RPMI8226 (cell line): ENCODE results near the gene CSNK1G1.
"Not testable (repeated sequence)": the region's sequence is repeated elsewhere in the genome, so short reads cannot be mapped to it uniquely, and the experiment has no call there.

Source experiments
- DNase-seq: peaks from one replicate; pipeline ENCODE4 v3.0.0-alpha.2; 2015

The CSNK1G1 gene

DNA sequence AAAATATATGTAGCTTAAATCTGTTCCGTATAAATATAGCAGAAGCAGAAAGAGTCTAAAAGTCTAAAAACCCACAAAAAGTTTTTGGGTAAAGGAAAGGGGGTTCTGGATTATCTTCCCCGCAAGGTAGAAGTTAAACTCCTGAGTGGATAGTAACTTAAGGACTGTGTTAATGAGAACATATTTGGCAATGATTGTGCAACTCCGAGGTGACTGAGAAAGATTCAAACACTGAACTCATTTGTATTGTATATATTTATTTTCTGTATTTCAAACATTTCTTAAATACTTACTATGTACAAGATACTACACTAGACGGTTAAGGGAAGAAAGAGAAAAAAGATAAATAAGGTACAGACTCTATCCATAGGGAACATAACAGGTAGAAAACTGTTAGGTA lies 120.4 kb downstream of the CSNK1G1 start:
- DNase-seq: no peak

DNA sequence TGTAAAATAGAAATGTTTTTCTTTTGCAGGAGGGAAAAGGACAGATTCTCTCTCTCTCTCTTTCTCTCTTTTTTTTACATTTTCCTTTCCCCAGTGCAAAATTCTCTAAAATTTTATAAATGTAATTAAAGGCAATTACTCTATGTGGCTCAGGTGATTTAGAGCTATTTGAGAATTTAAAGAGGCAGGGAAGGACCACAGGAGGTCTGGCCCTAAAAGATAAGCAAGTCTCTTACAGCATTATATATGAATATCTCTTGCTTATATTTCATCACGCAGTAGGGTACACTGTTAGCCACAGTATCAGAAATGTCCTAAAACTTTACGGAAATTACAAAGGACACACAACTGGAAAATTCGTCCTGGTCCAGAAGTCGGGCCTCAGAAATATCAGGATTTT lies 122.7 kb downstream of the CSNK1G1 start:
- no peak for DNase-seq

DNA sequence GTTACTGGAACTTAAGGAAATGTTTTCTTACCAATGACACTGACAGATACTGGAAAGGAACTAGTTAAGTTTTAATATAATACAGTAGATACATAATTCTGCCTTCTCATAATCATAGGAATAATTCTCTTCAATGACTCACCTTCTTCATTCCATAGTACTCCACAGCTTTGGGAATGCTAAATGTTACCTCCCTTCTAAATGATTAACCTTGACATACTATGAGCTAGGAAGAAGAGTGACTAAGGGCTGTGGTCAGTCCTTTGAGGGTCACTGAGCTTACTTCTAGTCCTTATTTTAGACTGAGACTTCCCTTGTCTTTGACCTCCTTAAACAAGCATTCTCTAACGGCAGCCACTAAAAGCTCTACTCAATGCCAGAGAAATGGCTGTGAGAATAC lies 123.6 kb downstream of the CSNK1G1 start:
- no peak for DNase-seq

DNA sequence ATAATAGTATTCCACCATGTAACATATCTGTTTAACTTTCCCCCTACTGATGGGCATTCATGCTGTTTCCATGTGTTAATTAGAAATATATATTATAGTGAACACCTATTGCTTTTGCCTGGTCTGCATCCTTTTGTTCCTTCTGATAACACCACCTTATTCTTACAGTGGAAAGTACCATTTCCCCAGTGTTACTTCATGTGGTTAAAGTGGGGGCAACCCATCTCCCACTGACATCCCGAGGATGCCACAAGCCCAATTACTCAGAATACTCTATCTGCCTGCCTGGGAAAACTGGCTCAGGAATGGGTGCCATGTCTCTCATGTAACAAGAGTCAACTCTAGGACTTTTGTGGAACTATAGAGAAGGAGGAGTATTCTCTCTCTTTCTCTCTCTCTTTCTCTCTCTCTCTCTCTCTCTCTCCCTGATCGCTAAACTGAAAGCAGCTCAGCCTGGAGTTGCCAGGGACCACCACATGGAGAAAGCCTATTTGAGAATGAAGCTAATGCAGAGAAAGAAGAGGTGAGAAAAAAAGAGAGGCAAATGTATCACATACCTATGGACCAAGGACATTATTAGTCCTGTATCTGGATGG lies 126.7 kb downstream of the CSNK1G1 start:
- DNase-seq: no peak

DNA sequence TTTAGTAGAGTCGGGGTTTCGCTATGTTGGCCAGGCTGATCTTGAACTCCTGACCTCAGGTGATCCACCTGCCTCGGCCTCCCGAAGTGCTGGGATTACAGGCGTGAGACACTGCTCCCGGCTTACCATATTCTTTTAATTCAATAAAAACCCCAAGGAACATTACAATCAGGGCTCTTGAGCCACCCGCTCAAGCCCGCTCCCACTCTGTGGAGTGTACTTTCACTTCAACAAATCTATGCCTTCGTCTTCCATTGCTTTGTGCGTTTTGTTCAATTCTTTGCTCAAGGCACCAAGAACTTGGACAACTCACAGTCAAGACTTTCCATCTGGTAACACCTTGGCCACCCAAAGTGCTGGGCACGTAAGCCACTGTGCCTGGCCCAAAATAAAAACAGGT lies 130.2 kb downstream of the CSNK1G1 start:
- no peak for DNase-seq

DNA sequence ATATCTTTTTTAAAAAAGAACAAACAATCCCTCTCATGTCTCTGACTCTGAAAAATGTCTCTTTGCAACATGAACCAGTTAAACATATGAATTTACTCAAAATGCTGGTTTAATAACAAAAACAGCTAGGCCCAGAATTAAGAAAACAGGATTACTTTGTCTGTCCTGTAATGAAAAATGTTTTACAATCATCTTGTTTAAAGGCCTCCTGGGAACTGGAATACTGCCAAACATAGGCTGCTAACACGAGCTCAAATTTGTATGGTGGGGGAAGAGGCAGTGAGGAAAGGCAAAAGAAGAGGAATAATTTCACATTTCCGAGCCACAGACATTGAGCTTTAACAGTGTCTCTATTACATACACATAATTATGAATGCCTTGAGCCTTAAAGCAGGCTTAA lies 131.5 kb downstream of the CSNK1G1 start:
- DNase-seq: no peak

DNA sequence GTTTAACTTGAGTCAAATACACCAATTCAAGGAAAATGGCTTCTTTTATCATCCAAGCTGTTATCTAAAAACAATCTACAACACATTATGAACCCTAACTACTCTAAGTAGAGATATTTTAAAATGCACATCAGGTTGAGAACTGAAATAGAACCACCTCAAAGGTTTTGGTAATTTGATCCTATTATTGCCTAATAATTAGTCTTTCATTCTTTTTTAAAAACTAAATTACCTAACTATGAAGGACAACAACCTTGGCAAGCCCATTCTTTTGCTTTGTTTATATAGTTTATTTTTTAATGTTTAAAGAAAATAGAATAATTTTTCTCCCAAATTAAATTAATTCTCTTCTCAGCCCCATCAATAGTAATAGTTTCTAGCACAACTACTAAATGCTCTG lies 132.1 kb downstream of the CSNK1G1 start:
- DNase-seq: no peak

DNA sequence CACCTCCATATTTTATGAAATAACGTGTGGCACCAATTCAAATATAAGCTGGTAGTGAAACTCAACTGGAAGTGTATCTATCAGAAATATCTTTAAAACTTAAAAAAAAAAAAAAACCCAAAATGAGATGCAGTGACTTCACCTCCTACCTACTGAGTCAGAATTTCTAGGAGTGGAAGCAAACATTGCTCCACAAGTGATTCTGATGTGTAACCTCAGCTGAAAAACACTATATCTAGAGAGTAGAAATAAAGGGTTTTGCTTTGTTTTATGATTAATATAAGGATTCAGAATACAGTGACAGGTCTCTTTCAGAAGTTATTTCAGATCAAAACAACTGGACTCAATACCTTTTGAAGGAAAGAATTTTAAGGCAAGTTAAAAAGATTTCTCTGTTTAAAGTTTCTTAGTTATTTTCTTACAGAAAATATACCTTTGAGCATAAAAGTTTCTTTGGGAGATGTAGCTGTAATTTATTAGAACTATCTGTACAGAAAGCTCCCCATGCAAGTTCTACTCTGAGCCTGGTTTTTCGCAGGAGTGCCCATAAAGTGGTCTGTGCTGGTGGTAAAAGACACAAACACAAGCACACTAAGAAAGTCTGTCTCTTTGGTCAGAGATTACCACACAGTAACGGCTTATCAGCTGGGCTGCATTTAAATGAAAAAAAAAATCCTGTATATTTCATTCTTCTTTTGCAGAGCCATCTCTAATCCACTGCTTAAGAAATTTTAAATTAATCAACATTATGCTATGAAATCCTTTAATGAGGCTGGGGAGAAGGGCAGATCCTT lies 133.2 kb downstream of the CSNK1G1 start:
- no peak for DNase-seq

DNA sequence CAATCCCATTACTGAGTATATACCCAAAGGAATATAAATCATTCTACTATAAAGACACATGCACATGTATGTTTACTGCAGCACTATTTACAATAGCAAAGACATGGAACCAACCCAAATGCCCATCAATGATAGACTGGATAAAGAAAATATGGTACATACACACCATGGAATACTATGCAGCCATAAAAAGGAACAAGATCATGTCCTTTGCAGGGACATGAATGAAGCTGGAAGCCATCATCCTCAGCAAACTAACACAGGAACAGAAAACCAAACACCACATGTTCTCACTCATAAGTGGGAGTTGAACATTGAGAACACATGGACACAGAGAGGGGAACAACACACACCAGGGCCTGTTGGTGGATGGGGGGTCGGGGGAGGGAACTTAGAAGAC lies 134.1 kb downstream of the CSNK1G1 start:
- not testable (repeated sequence) for DNase-seq

DNA sequence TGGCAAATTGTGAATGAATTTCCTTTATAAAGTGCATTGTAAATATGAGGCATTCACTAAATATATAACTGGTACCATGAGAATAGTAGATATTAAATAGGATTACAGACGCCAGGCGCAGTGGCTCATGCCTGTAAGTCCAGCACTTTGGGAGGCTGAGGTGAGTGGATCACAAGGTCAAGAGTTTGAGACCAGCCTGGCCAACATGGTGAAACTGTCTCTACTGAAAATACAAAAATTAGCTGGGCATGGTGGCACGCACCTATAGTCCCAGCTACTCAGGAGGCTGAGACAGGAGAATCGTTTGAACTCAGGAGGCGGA lies 138.6 kb downstream of the CSNK1G1 start:
- not testable (repeated sequence) for DNase-seq

DNA sequence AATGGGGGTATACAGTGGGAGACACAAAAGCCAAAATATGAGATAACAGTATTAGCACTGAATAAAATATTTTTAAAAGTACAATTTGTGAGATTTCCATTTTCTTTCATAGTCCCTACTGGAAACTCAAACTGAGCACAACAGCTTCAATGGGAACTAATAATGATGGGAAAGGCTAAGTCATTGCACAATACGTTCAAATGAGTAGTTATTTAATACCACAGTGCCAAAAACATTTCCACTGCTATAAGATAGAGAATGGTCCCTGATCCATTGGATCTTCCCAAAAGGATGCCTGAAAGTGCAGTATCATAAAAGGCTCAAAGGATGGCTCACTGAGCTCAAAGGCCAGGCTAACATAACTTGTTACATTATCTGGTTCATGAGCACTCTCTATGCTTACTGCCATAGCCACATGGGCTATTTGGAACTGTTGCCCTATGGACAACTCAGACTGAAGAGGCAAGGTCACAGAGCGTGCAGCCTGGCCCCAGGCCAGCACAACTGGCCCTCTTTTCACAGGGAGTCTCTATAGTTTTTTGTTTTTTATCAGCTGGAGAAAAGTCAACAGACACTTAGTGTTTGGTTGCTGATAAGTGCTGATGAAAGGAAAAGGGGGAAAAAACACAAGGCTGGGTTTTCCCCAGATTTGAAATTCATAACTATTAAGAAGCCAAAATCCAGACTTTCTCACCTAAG lies 139.1 kb downstream of the CSNK1G1 start:
- DNase-seq: no peak

DNA sequence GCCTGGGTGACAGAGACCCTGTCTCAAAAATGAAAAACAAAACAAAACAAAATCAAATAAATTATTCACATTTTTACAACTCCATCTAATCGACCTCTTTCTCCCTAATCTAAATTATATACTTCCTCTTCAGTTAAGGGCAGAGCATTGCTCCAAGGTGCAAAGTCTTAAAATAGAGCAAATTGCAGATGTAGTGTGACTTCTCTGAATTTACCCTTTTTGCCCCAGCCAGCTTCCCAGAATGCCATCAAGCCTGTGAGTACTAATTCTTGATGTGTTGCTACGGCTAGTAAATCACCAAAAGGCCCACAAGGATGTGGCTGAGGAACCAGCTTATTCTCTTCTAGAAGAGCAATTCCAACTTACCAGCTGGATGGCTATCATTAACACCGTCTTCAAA lies 139.8 kb downstream of the CSNK1G1 start:
- DNase-seq: no peak

DNA sequence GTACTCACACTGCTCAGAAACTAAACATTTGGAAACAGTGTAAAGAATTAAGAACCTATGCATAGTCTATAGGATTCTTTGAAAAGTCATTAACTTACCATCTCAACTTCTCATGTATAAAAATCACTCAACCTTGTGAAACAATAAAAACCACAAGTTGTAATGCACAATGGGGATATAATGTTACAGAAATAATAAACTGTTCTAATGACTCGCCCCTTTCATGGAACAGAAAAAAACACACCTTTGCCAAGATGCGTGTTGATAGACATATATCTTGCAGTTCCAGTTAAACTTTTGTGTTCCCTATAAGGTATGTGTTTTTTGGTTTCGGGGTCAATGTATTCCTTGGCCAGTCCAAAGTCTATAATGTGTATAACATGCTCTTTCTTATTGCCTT lies 142.3 kb downstream of the CSNK1G1 start:
- DNase-seq: no peak

DNA sequence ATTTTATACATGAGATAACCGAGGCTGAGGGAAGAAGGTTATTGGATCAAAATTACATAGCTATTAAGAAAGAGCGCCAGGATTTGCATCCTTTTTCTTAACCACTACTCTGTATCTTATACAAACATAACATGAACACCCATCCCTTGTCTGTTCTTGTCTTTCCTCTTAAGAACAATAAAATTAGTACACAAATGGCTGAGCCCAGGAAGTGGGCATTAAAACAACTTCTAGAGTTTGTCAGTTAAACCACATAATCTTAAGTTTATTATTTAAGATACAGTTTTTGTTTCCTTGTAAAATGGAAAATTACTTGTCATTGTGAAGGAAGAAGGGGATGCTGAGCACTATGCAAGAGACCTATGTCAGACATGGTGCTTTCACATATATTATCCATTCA lies 144.3 kb downstream of the CSNK1G1 start:
- DNase-seq: no peak

DNA sequence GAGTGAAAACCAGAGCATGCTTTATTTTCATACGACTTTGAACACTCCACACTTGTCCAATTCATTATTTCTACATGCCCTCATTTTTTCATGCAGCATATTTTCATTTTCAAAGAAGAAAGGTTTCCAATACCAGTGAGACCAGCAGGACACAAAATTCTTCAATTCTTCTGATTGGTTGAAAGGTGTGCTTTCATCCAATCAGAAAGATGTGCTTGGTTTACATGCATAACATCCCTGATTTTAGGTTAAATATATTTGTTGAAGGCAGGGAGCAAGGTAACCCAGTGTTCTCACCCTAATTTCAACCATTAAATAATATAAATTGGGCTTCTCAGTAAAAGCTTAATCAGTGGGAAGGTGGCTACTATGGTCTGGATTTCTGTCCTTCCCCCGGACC lies 145.6 kb downstream of the CSNK1G1 start:
- DNase-seq: no peak

DNA sequence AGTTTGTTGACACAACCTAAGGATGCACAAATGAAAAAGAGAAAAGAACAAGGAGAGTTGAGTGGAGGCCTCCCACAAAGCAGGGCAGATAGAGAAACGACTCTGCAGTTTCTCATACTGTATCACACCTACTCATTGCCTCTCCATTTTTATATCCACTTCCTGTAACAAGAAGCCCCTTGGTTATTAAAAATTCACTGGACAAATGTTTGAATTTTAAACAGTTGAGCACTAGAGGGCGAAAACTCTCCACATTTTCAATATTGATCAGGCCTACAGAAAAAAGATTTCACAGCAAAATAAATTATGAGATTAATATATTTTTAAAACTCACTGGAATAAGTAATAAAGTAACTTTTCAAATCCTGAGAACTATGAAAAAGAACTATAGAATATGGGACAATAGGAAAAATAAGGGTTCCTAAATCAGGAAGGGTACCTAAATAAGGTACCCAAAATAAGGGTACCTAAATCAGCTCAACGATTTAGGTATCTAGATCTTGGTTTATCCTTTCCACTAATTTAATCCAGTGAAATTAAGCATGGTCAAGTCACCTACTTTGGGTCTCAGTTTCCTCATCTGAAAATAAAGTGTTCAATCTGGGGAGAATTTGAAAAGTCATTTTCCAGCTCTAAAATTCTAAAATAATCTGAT lies 146.2 kb downstream of the CSNK1G1 start:
- DNase-seq: peak; percentile 36

DNA sequence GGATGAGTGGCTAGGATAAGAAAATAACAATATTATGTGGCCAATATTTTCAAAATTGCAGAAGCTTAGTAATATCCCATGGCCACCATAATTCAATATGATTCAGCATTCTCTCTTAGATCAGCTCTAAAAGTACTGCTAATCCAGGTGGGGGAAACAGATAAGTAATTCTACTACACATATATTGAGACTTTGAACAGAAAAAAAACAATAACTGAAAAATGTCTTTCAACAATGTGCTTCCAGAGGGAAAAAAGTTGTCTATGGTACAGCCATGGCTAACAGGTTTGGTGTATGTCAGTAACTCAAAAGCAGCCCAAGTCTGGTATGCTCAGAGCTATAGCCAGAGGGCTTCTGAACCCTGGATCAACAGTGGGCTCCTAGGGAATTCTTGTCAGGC lies 150.8 kb downstream of the CSNK1G1 start:
- DNase-seq: no peak

DNA sequence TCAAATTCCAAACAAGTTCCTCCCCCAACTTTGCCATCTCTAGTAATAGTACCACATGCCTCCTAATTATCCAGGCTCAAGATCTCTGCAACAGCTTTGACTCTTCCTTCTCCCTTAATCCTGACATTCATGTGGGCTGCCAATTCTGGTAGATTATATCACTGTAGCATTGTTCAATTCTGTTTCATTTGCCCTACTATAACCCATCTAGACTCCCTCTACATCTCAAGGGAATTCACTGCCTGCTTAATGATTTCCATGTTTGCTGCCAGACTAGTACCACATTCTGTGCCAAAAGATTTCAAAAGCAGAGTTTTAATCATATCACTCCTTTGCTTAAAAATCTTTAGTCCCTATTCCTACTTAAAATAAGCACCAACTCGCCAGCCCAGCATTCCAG lies 158.5 kb downstream of the CSNK1G1 start:
- DNase-seq: no peak

DNA sequence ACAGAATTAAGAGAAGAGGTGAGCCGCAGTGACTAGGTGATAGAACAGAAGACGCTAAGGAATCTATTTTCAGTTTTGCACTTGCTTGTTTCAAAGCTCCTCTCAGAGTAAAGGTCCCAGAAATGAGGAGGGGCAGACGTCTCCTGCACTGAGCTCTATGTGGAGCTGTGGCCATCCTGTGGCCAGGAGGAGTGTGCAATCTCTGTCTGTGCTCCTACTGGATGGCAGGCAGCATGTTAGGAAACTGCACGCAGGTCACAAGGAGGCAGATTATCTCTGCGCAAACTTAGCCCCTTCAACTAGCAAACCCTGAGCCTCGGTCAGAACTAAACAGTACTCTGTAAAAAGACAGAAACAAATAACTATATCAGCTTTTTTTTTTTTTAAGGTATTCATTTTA lies 162.0 kb downstream of the CSNK1G1 start:
- no peak for DNase-seq

DNA sequence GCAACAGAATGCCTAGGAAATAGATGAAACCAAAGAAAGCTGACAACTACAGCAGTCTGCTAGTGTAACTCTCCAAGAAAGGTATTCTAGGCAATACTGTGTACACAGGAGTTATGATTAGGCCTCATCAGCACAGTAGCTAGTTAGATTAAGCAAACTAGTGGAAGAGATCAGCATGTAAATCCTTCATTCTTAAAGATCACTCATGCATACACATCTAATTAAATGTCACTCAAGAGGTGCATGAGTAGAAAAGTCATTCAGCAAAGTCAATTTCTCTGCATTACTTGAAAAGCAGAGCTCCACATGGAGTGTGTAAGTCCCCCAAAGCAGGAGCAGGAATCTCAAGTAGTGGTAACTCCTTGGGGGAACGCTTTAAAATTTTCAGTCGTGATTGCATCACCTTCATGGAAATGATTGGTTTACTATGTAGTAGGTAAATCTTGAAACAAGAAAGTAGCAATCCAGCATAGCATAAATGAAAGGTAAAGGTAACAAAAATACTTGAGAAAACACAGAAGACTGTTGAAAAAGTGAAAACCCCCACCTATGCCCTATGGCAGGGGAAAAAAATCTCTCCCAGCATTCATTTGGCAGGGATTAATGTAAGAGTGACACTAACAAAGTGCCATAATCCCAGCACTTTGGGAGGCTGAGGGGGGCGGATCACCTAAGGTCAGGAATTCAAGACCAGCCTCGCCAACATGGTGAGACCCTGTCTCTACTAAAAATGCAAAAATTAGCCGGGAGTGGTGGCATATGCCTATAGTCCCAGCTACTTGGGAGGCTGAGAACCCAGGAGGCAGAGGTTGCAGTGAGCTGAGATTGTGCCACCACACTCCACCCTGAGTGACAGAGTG lies 163.8 kb downstream of the CSNK1G1 start:
- no peak for DNase-seq

DNA sequence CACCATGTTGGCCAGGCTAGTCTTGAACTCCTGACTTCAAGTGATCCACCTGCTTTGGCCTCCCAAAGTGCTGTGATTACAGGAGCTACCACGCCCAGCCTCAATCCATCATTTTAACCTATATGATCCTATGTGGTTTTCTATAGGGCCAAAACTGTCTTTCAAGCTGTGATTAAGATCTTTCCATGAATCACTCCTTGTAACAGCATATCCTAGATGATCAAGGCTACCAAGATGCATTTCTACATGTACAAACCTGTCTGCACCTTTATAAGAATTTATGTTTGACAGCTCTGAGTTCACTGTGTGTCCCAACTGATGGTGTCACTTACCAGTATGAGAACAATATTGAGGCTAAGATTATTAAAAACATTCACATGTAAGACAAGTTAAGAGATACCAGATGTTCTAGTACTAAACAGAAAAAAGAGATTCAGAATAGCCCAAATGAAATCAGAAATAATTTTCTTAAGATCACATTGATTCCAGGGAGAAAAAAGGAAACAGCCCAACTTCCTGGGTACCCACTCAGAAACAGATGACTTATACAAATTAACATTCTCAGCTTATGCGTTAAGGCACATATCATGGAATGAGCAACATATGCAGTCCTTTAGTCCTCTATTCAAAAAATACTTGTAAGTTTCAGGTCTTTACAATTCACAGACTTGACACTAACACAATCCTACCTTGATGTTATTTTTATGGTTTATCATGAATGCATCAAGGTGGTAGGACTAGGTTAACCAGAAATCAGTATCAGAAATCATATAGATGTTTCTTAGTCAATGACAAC lies 168.4 kb downstream of the CSNK1G1 start:
- DNase-seq: no peak
